ENCODE results near the gene FBRSL1. TPM values are rescaled to one million over a fixed set of nuclear protein-coding genes. Genes with fewer than 3 reads are reported as not detected.

Gene FBRSL1
- polyA plus RNA-seq, 4 donors: 43.8 to 87.9 (median 51.9) TPM

DNA sequence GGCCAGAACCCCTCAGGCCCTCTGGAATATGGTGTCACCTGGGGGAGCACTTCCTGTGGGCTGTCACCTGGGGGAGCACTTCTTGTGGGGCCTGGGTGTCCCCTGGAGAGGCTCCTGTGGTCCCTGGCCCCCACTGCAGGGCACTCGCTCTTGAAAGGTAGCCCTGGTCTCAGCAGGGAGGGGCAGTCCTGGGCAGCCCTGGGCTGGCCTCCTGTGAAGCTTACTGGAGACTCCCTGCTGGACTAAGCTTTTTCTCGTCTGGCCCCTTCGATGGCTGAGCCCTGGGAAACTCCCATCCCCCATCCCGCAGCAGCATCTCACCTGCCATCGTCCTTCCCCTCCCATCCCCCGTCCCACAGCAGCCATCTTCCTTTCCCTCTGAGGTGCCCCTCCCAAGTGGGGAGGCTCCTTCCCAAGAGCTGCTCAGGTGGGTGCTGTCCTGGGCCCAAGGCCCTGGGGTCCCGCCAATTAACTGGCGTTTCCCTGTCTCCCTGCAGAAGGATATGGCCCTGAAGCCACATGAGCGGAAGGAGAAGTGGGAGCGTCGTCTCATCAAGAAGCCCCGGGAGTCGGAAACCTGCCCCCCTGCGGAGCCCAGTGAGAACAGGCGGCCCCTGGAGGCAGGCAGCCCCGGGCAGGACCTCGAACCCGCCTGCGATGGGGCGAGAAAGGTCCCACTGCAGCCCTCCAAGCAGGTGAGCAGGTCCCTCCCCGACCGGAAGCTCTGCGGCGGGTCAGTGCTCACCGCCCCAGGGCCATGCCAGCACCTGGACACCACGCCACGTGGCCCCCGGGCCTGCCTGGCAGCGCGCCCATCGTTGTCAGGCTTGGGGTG is 17.9 kb downstream of the FBRSL1 start:
- no peak for DNase-seq (ENCODE audit: low read depth in 4 of 4, low spot score in 3 of 4)

DNA sequence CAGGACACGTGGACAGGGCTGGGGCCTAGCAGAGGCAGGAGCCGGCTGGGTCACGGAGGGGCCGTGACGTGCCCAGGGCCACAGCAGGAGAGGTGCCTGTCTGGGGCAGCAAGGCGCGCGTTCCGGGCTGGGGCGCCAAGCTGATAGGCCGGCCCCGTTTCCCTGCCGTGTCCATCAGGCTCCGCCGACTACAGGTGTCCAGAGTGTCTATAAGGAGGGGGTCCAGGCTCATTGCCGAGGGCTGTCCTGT is 18.5 kb downstream of the FBRSL1 start:
- DNase-seq (ENCODE audit: low read depth in 4 of 4, low spot score in 3 of 4): no peak

DNA sequence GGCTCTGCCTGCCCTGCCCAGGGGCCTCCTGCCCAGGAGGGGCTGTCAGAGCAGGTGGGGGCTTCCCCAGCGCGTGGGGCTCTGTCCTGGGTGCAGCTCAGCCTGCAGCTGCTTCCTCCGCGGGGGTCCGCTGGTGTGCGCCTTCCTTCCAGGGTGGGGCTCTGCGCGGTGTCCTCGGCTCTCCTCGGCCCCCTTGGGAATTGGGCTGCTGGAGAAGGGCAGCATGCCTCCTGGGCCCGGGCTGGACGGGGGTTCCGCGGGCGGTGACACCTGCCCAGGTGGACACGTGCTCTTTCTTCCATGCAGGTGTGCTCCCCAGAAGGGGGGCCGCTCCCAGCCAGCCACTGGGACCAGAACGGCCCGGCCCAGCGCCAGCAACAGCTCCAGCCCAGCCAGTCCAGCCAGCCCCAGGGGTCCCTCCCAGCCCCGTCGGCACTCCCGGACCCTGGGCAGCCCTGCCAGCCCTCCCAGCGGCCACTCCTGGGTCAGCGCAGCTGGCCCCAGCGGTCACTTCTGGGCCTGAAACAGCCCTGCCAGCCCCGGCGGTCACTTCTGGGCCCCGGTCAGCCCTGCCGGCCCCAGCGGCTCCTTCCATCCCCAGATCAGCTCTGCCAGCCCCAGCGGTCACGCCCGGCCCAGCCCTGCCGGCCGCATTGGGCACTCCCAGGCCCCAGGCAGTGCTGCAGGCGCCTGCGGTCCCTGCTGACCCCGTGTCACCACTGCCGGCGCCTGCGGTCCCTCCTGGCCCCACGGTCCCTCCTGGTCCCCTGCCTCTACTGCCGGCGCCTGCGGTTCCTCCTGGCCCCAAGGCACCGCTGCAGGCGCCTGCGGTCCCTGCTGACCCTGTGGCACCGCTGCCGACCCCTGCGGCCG is 19.1 kb downstream of the FBRSL1 start:
- DNase-seq (ENCODE audit: low read depth in 4 of 4, low spot score in 3 of 4): no peak

DNA sequence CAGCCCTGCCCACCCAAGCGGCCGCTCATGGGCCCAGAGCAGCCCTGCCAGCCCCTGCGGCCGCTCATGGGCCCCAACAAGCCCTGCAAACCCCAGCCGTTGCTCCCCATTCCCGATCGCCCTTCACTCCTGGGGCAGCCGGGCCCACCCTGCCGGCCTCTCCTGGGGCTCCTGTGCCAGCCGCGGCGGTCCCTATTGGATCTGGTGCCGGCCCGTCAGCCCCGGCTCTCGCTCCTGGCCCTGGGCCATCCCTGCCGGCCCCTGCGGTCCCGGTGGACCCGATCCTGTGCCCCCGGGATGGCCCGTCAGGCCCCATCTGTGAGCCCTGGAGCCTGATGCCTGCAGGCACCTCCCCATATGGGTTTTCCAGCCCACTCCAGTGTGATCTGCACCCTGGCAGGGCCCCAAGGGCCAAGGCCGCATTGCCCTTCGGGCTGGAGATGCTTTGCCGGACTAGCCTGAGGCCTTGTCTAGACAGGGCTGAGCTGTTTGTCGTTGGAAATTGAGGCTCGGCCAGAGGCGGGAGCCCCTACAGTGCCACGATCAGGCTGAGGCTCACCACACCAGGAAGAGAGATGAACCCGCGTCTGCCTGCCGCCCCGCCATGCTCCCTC is 20.3 kb downstream of the FBRSL1 start:
- DNase-seq (ENCODE audit: low read depth in 4 of 4, low spot score in 3 of 4): no peak

DNA sequence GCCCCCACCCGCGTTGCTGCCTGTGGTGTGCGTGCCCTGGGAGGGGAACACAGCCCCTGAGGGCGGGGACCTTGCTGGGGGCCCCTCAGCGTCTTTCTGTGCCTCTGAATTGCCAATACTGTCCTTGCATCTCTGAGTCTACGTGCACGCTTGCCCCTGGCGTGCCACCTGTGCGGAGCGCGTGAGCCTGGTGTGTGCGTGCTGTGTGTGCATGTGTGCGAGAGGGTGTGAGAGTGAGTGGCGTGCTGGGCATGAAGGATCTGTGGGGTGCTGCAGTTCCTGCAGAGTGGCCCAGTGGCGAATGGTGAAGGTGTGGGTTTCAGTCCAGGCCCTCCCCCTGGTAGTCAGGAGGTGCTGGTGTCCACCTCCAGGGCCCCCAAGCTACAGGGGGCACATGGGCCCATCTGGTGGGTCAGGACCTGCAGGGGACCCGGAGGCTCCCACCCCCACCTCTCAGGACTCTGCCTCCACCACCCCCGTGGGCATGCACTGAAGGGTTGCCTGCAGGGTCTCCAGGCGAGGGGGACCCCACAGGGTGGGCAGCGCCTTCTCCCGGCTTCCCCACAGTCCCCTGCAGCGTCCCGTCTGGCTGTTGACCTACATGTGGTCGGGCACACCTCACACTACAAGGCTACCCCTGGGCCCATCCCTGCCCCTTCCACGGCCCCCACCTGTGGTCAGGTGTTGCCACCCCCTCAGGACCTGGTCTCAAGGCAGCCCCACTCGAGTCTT is 21.0 kb downstream of the FBRSL1 start:
- no peak for DNase-seq (ENCODE audit: low read depth in 4 of 4, low spot score in 3 of 4)

DNA sequence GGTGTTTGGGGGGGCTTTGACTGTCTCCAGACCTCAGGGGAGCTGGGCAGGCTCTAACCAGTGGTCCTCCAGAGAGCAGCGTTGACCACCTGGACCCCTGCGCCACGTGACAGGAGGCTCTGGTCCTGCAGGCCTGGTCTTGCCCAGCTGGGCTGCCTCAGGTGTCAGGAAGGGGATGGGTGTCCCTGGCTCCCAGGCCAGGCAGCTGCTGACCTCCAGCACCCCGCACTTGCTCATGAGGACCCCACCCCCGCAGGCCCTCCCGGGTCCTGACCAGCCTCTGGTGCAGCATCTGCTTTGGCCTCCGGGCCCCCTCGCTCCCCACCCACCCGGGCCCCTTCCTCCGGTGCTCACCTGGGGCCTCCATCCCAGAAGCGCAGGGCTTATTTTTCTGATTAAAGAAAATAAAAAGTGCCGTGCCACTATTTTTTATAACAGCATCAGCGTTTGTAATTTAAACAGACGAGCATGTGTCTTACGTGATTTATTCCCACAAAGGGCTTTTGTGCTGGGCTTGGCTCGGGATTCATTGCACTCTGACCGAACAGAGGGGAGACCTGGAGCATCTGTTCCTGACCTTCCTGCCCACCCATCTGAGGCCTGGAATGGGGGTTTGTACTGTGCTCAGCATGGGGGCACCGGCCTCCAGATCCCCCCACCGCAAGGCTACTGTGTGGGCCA is 21.7 kb downstream of the FBRSL1 start:
- no peak for DNase-seq (ENCODE audit: low read depth in 4 of 4, low spot score in 3 of 4)

DNA sequence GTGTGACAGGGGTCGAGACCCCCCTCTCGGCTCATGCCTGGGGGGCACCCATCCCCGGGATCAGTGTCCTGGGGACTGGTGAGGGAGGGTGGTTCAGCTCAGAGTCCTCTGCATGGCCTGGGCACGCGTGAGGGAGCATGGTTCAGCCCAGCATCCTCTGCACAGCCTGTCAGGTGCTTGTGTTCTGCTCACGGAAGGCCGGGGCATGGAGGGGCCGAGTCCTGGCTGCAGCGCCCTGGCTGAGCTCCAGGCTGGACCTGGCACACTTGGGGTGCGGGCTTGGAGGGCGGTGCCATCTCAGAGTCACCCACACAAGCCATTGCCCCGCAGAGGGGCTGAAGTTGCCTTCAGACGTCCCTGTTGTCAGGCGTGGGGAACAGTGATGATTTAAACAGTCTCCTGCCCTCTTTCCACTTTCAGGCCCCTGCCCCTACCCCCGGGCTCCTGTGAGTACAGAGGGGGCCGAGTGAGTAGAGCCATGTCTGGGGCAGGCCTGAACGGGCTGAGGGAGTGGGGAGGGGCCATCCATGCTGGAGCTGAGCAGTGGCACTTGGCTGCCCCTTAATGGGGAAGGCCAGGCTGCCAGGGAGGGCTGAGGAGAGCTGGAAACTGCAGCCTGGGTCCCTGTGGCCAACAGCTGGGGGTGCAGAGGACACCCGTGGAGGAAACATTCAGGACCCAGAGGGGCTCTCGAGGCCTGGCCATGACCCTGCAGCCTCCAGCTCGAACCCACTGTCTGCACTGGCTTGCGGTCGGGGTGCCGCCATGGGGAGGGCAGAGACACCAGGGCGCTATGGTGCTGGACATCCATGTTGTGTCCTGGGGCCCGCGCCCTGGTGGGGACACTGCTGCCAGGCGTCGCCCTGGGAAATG is 22.5 kb downstream of the FBRSL1 start:
- no peak for DNase-seq (ENCODE audit: low read depth in 4 of 4, low spot score in 3 of 4)

DNA sequence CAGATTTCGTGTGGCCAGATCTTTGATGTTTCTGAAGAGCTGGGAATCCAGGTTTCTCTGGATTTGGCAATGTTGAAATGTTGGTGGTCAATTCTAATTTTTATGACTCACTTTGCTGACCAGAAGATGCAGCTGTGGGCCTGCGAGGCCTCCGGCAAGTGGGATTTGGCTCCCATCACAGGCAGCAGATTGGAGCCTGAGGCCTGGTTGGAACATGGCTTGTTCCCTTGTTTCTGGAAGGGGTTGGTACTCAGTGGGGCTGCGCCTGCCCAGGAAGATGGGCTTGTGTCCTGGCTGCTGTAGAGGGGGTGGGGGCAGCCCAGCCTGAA is 23.1 kb downstream of the FBRSL1 start:
- DNase-seq (ENCODE audit: low read depth in 4 of 4, low spot score in 3 of 4): no peak

DNA sequence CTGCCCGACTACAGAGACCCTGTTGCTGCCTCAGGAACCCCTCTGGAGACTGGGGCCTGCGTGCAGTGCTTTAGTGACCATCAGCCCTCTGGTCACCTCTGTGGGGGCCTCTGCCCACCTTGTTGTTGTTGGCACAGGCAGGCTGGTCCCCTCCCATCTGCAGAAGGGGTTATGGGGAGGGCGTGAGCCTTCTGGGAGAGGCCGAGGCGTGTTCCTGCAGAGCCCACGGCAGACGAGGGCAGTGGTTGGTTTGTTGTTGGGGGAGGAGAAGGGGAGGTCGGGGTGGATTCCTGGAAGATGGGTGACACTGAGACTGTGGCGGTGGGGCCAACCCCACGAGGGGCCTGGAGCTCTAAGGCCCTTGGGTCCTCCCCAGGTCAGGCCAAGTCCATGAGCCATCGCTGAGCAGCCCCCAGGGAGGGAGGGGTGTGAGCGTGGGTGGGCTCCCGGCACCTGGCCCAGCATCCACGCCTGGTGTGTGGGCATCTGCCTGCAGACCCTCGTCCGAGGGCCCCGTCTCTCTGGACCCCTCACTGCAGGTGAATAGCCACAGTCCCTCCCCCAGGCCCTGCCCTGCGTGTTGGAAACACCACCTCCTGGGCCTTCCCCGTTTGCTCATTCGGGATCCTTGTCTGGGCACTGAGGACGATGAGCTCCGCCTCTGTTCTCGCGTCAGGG is 23.6 kb downstream of the FBRSL1 start:
- DNase-seq (ENCODE audit: low read depth in 4 of 4, low spot score in 3 of 4): no peak

DNA sequence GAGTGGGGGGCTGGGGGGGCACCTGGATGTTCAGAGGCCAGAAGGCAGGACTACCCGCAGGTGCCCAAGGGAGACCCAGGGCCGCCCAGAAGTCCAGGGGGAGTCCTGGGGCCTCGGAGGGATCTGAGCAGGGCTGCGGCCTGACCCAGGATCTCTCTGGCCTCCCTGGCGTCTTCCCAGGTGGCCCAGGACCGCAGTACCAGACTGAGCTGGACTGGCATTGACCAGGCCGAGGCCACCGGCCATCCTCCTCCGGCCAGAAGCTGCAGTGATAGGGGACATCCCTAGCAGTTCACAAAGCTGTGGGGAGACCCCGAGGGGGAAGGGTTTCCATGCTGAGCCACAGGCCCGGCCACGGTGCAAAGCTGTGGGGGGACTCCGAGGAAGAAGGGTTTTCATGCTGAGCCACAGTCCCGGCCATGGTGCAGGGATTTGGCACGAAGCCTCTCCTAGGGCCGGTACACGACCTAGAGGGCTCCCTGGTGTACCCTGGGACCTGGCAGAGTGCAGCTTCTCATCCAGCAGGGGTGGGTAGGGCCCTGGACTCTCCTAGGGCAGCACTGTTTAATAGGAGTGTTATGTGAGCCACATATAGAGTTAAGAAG is 24.4 kb downstream of the FBRSL1 start:
- DNase-seq (ENCODE audit: low read depth in 4 of 4, low spot score in 3 of 4): no peak

DNA sequence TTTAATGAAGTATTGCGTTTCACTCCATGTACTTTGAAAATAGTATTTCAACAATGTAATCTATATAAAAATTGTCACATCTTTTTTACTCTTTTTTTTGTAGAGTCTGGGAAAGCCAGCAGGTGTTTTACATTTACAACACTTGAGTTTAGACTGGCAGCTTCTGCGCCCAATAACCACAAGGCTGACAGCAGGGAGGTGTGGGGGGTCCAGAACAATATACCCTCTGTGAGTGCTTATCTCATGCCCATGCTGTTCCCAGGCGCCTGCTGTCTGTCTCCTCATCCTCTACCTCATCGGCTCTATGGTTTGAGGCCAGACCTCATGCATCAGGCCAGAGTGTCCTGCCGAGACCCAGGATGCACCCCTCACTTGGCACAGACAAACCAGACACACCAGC is 24.9 kb downstream of the FBRSL1 start:
- DNase-seq (ENCODE audit: low read depth in 4 of 4, low spot score in 3 of 4): no peak

DNA sequence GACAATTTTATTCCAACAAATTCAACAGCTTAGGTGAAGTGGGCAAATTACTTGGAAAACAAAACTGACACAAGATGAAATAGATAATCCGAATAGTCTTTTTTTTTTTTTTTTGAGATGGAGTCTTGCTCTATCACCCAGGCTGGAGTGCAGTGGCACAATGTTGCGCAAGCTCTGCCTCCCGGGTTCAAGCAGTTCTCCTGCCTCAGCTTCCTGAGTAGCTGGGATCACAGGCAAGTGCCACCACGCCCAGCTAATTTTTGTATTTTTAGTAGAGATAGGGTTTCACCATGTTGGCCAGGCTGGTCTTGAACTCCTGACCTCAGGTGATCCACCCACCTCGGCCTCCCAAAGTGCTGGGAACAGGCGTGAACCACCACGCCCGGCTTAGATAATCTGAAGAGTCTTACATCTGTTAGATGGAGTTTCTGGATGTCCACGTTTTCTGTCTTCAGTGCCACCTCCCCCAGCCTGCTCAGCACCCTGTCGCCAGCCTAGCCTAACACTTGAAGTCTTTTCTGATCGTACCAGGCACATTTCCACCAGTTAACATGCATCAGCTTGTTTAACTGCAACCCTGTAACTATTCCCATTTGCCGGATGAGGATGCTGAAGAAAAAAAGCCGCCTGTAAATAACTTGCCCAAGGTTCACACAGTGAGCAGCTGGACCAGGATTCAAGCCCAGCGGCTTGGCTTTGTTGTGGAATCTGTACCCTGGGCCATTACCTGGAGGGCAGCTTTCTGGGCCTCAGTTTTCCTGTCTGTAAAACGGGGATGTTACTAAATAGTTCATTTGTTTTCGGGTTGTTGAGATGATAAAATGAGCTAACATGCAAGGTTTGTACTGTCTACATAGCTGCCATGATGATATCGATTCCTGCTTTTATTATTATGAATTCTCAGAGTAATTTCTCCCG is 26.4 kb downstream of the FBRSL1 start:
- DNase-seq (ENCODE audit: low read depth in 4 of 4, low spot score in 3 of 4): no peak

DNA sequence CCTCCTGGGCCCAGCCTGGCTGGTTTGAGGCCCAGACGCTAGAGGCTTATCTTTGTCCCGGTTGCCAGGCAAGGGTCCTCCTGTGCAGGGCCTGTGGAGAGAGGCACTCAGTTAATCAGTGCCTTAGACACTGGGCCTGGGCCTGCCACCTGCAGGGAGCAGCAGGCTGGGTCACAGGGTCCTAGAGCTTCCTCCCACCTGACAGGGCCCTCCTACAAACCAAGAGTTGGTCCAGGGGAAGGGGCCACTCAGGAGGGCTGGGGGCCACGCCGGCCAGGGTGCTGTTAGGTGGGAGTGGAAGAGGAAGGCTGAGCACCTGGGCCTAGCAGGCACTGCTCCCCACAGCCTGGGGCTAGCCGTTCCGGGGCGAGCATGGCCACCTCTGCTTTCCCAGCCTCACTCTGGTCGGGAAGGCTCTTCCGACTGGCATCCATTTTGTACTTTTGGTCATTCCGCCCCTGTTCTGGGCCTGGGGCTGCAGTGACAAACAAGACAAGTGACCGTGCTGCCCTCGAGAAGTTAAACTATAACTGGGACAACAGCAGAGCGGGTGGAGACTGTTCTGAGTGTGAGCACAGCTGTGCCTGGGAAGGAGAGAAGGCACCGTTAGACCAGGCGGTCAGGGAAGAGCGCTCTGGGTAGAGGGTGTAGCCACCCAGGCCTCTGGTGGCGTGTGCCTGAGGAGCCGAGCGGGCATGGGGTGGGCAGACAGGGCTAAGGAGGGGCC is 27.2 kb downstream of the FBRSL1 start:
- no peak for DNase-seq (ENCODE audit: low read depth in 4 of 4, low spot score in 3 of 4)

DNA sequence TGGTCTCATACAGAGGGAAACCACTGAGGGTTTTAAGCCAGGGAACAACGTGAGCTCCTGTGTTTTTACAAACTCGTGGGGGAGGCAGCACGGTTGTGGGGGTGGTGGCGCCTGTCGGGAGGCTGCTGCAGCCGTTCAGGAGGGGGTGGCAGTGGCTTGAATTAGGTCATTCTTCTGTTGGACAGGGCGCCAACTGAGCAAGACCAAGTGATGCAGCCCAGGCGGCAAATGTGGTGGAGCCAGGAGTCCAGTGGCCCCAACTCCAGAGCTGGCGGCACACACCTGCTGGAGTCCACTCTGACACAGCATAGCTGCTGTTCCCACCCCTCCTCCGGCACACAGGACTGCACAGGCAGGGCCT is 27.8 kb downstream of the FBRSL1 start:
- DNase-seq (ENCODE audit: low read depth in 4 of 4, low spot score in 3 of 4): no peak

DNA sequence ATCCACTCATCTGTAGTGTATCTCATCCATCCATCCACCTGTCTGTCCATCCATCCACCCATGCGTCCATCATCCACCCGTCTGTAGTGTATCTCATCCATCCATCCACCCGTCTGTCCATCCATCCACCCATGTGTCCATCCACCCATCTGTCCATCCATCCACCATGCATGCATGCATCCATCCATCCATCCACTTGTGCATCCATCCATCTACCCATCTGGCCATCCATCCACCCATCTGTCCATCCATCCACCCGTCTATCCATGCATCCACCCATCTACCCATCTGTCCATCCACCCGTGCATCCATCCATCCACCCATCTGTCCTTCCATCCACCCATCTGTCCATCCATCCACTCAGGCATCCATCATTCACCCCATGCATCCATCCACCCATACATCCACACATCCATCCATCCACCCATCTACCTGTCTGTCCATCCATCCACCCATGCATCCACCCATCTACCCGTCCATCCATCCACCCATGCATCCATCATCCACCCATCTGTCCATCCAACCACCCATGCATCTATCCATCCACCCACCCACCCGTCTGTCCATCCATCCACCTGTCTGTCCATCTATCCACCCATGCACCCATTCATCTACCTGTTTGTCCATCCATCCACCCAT is 28.5 kb downstream of the FBRSL1 start:
- no peak for DNase-seq (ENCODE audit: low read depth in 4 of 4, low spot score in 3 of 4)

DNA sequence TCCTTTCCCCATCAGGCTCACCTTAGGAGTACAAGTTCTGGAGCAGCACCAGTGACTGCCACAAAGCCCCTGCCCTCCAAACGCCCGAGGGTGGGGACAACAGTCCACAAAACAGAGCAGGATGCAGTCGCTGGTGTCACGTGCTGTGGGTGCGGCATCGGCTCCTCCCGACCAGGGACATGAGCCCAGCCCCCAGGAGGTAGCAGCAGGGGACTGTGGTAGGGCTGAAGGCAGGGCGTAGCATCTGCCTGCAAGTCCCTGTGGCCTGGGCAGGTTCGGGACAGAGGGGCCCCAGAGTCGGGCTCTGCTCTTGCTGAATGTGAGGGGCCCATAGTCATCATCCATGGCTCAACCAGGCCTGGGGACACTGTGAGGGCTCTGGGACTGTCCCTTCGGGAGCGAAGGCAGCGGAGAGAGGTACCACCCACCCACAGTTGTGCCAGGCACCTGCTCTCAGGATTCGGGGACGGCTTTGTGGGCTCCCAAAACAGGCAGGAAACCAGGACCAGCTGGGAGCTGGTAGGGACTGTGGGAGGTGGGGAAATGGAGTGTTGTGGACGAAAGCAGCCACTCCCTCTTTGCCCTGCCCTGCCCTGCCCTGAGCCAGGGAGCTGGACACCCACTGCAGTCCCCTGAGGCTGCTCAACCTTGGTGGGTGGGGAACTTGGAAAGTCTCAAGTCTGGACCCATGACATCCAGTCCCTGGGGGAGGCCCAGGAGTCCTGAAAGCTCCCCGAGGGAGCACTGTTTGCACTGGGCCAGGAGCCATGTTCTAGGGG is 30.7 kb downstream of the FBRSL1 start:
- DNase-seq (ENCODE audit: low read depth in 4 of 4, low spot score in 3 of 4): no peak
